ENCODE results near the gene CLDN17. TPM values are rescaled to one million over a fixed set of nuclear protein-coding genes. Genes with fewer than 3 reads are reported as not detected.

CLDN17 gene, protein sequence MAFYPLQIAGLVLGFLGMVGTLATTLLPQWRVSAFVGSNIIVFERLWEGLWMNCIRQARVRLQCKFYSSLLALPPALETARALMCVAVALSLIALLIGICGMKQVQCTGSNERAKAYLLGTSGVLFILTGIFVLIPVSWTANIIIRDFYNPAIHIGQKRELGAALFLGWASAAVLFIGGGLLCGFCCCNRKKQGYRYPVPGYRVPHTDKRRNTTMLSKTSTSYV
- total RNA-seq: not detected in 2 replicates

DNA sequence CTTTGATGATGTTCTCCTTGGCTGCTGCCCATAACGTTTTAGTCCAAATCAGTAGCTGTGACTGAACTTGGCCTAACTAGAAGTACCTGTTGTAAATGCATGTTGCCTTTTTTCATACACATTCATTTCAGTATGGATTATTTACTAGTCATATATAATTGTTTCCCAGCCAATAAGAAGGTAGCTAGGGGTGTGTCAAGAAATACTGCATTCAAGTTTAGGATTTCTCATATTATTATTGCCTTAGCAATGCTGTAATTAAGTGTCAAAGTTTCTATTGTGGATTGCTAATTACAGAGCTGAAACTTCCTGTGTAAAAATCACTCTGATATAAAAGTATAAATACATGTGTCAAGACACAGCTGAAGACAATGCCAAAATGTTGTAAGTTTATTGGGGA is at the start of gene CLDN17:
CLDN17 (minus strand) TSS at position 101 of the 400 bp plus-strand sequence. CDS start 188 bp downstream, outside the sequence.

DNA sequence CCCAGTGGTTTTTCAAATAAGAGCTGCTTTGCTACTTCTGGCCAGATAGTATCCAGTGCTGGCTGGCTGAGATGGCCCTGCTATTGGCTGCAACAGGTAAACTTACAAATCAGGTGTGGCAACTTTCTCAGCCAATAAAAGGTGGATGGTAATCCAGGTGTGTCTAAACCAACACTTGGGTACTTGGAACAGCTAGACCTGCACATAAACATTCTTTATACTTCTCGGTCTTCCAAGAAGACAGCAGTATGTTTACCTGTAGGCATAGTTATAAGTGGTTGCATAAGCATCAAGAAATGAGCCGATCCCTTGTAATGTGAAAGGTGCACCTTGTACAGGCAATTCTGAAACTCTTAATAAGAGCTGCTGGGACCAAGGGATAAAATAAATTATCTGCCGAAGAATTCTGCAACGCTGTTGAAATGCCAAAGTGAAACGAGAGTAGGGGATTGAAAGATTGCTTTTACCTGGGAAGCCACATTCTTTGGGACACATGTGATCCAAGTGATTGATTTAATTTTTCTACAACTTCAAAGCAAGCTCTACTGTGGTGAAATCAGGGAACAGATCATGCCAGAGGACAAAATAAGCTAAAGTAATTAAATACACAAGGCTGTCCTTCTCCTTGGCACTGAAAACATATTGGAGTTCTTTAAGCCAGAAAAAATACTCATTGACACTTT is 49.6 kb upstream of the CLDN17 start, which contains the start of gene CLDN8:
CLDN8 (minus strand) TSS at position 57 of the 683 bp plus-strand sequence. CDS start 172 bp downstream, outside the sequence.

Other genes with a start within 250 kb of the CLDN17 start
- not detected in 2 replicates for gene GRIK1, start 226.8 kb downstream of the CLDN17 start, total RNA-seq
- gene CLDN8, start 49.3 kb upstream of the CLDN17 start, total RNA-seq: not detected in 2 replicates
- gene KRTAP24-1, start 116.1 kb upstream of the CLDN17 start, total RNA-seq: not detected in 2 replicates
- not detected in 2 replicates for gene KRTAP25-1, start 122.7 kb upstream of the CLDN17 start, total RNA-seq
- gene KRTAP26-1, start 153.5 kb upstream of the CLDN17 start, total RNA-seq: not detected in 2 replicates
- gene KRTAP27-1, start 170.9 kb upstream of the CLDN17 start, total RNA-seq: not detected in 2 replicates
- gene KRTAP23-1, start 181.8 kb upstream of the CLDN17 start, total RNA-seq: not detected in 2 replicates
- gene KRTAP13-2, start 205.5 kb upstream of the CLDN17 start, total RNA-seq: not detected in 2 replicates
- gene KRTAP13-1, start 229.2 kb upstream of the CLDN17 start, total RNA-seq: not detected in 2 replicates